ENCODE data around the gene TFG.

Gene TFG

DNA sequence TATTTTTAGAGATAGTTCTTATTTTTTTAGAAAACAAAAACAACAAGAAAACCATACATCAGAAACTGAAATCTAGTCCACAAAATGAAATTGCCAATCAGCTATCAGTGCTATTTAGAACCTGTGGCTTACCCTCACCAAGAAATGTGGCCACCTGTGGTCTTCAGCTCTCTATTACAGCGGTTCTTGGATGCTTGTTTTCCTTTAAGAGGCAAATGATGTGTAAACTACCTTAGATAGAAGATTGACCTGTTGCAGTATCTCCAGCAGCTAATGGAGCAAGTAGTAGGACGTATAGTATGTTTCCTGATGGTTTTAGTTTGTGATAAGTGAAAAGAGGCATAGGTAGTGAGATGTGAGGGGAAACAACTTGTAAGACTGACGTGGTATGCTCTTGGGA lies 21.2 kb downstream of the TFG start:
- Histone ChIP-seq H3K79me2 (ENCODE audit: low read length) (peaks cover 76% of the 10 kb centered on the region), H2AFZ (ENCODE audit: low read depth, low read length) (no peak overlapping the region), H3K27ac (ENCODE audit: low read length) (no peak overlapping the region), H3K9me3 (ENCODE audit: insufficient read depth, low read length) (no peaks in the 10 kb centered on the region), H3K9ac (ENCODE audit: low read length) (no peak overlapping the region), H3K36me3 (replicated peaks; ENCODE audit: low read depth, low read length) (peaks cover 59% of the 10 kb centered on the region), H3K27me3 (ENCODE audit: low read depth, low read length) (no peaks in the 10 kb centered on the region), H3K4me2 (ENCODE audit: low read length) (no peak overlapping the region), H3K4me1 (ENCODE audit: low read length) (no peaks in the 10 kb centered on the region), H4K20me1 (ENCODE audit: insufficient read depth, low read length) (peaks cover 47% of the 10 kb centered on the region), H3K4me3 (ENCODE audit: low read length) (no peak overlapping the region)
- TF ChIP-seq EZH2phosphoT487 (IDR thresholded peaks at IDR 0.05; ENCODE audit: low read depth): no peak
- TF ChIP-seq, protein P1, sequence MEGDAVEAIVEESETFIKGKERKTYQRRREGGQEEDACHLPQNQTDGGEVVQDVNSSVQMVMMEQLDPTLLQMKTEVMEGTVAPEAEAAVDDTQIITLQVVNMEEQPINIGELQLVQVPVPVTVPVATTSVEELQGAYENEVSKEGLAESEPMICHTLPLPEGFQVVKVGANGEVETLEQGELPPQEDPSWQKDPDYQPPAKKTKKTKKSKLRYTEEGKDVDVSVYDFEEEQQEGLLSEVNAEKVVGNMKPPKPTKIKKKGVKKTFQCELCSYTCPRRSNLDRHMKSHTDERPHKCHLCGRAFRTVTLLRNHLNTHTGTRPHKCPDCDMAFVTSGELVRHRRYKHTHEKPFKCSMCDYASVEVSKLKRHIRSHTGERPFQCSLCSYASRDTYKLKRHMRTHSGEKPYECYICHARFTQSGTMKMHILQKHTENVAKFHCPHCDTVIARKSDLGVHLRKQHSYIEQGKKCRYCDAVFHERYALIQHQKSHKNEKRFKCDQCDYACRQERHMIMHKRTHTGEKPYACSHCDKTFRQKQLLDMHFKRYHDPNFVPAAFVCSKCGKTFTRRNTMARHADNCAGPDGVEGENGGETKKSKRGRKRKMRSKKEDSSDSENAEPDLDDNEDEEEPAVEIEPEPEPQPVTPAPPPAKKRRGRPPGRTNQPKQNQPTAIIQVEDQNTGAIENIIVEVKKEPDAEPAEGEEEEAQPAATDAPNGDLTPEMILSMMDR (IDR thresholded peaks at IDR 0.05; ENCODE audit: low read depth, low read length): no peak

DNA sequence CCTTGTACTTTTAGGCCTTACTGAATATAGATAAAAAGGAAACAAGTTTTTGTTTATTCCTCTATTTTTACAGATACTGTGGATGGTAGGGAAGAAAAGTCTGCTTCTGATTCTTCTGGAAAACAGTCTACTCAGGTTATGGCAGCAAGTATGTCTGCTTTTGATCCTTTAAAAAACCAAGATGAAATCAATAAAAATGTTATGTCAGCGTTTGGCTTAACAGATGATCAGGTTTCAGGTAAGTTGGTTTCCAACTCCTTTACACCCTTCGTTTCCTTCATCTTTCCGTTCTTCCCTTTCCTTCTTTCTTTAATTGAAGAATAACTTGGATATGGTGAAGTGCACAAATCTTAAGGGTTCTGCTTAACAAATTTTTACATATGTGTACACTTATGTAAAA lies 23.1 kb downstream of the TFG start:
- H3K79me2 ChIP-seq (ENCODE audit: low read length): peaks cover 63% of the 10 kb centered on the region
- H3K9me3 ChIP-seq (ENCODE audit: insufficient read depth, low read length): no peaks in the 10 kb centered on the region
- H3K27me3 ChIP-seq (ENCODE audit: low read depth, low read length): no peaks in the 10 kb centered on the region
- H3K4me1 ChIP-seq (ENCODE audit: low read length): no peaks in the 10 kb centered on the region
- H3K4me2 ChIP-seq (ENCODE audit: low read length): no peak overlapping the region
- no peak overlapping the region for H3K9ac ChIP-seq (ENCODE audit: low read length)
- peaks cover 67% of the 10 kb centered on the region for H3K36me3 ChIP-seq (replicated peaks; ENCODE audit: low read depth, low read length)
- TF ChIP-seq, protein P1 (IDR thresholded peaks at IDR 0.05; ENCODE audit: low read depth, low read length): no peak
- no peak for TF ChIP-seq EZH2phosphoT487 (IDR thresholded peaks at IDR 0.05; ENCODE audit: low read depth)
- no peak overlapping the region for H2AFZ ChIP-seq (ENCODE audit: low read depth, low read length)
- H4K20me1 ChIP-seq (ENCODE audit: insufficient read depth, low read length): peaks cover 31% of the 10 kb centered on the region
- H3K4me3 ChIP-seq (ENCODE audit: low read length): no peak overlapping the region
- H3K27ac ChIP-seq (ENCODE audit: low read length): no peak overlapping the region

DNA sequence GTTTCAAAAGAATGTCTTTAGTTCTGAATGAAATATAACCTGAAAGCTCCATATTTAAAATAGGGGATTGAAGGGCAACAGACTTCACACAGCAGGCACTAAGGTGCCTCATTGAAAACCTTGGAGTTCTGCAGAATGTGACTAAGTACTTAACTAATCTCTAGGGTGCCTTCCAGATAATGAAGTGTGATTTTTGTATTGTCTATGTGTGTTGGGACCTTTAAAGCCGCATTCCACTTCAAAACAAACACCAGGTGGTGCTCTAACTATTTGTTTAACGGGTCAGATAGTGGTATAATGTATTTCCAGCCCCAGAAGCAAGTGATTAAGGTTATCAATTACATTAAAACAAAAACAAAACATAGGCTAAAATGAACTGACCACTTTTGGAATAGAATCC lies 28.0 kb downstream of the TFG start:
- H3K27ac ChIP-seq (ENCODE audit: low read length): no peak overlapping the region
- H3K36me3 ChIP-seq (replicated peaks; ENCODE audit: low read depth, low read length): peaks cover 86% of the 10 kb centered on the region
- H3K4me2 ChIP-seq (ENCODE audit: low read length): no peak overlapping the region
- H3K4me3 ChIP-seq (ENCODE audit: low read length): no peak overlapping the region
- H3K9me3 ChIP-seq (ENCODE audit: insufficient read depth, low read length): no peaks in the 10 kb centered on the region
- no peaks in the 10 kb centered on the region for H3K27me3 ChIP-seq (ENCODE audit: low read depth, low read length)
- peaks cover 42% of the 10 kb centered on the region for H3K79me2 ChIP-seq (ENCODE audit: low read length)
- H4K20me1 ChIP-seq (ENCODE audit: insufficient read depth, low read length): peaks cover 32% of the 10 kb centered on the region
- no peak for TF ChIP-seq EZH2phosphoT487 (IDR thresholded peaks at IDR 0.05; ENCODE audit: low read depth)
- TF ChIP-seq, protein P1 (IDR thresholded peaks at IDR 0.05; ENCODE audit: low read depth, low read length): peak; percentile 53
- no peaks in the 10 kb centered on the region for H3K4me1 ChIP-seq (ENCODE audit: low read length)
- no peak overlapping the region for H3K9ac ChIP-seq (ENCODE audit: low read length)
- H2AFZ ChIP-seq (ENCODE audit: low read depth, low read length): no peak overlapping the region

DNA sequence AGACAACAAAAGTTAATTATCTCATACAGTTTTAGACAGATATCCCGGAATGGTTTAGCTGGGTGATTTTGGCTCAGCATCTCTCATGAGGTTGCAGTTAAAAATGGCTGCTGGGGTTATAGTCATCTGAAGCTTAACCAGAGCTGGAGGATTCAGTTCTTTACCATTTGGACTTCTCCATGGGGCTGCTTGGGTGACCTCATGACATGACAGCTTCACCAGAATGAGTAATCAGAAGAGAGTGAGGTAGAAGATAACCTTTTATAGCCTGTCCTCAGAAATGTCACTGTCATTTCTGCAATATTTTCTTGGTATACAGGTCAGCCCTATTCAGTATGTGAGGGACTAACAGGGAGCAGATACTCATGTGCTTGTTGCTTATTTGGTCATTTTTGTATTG lies 30.9 kb downstream of the TFG start:
- Histone ChIP-seq H3K36me3 (replicated peaks; ENCODE audit: low read depth, low read length) (peaks cover 87% of the 10 kb centered on the region), H2AFZ (ENCODE audit: low read depth, low read length) (no peak overlapping the region)

More for the DNA sequence above, 30.9 kb downstream of the TFG start:
- H3K9me3 ChIP-seq (ENCODE audit: insufficient read depth, low read length): no peaks in the 10 kb centered on the region
- H3K9ac ChIP-seq (ENCODE audit: low read length): no peak overlapping the region
- H3K4me2 ChIP-seq (ENCODE audit: low read length): no peak overlapping the region
- peaks cover 16% of the 10 kb centered on the region for H4K20me1 ChIP-seq (ENCODE audit: insufficient read depth, low read length)
- H3K27ac ChIP-seq (ENCODE audit: low read length): no peak overlapping the region
- TF ChIP-seq, protein P1 (IDR thresholded peaks at IDR 0.05; ENCODE audit: low read depth, low read length): no peak
- TF ChIP-seq EZH2phosphoT487 (IDR thresholded peaks at IDR 0.05; ENCODE audit: low read depth): no peak
- no peak overlapping the region for H3K4me3 ChIP-seq (ENCODE audit: low read length)
- peaks cover 21% of the 10 kb centered on the region for H3K79me2 ChIP-seq (ENCODE audit: low read length)
- no peaks in the 10 kb centered on the region for H3K4me1 ChIP-seq (ENCODE audit: low read length)
- no peaks in the 10 kb centered on the region for H3K27me3 ChIP-seq (ENCODE audit: low read depth, low read length)
